Mucosa of descending colon (tissue), 3 donors: ENCODE measurements around the gene PIK3AP1. TPM values are rescaled to one million over a fixed set of nuclear protein-coding genes. Genes with fewer than 3 reads are reported as not detected.
"Not testable (repeated sequence)": the region's sequence is repeated elsewhere in the genome, so short reads cannot be mapped to it uniquely, and the experiment has no call there.

Experiments
- ATAC-seq: fragments of 200-7000 bp; cut with Tn5 transposase; one replicate; pipeline ENCODE4 v1.9.1; 2020; ENCODE audit warnings: mild to moderate bottlenecking, moderate library complexity
- DNase-seq, 3 donors: peaks; one replicate each; pipeline ENCODE4 v3.0.0-alpha.2; 2020
- H3K36me3 ChIP-seq: fragments of 200-600 bp; one replicate; pipeline ENCODE4 v1.8.0; 2021; ENCODE audit warnings: low read depth, mild to moderate bottlenecking
- H3K4me1 ChIP-seq: fragments of 200-600 bp; one replicate; pipeline ENCODE4 v1.8.0; 2021; ENCODE audit warnings: low read depth, mild to moderate bottlenecking
- H3K4me3 ChIP-seq: fragments of 200-600 bp; one replicate; pipeline ENCODE4 v1.8.0; 2021; ENCODE audit warnings: mild to moderate bottlenecking
- H3K9me3 ChIP-seq: fragments of 200-600 bp; one replicate; pipeline ENCODE4 v1.8.0; 2021; ENCODE audit warnings: mild to moderate bottlenecking
- CTCF ChIP-seq: fragments of 200-600 bp; IDR thresholded peaks from one replicate; pipeline ENCODE4 v1.8.0; 2022; ENCODE audit warnings: antibody characterized with exemption, mild to moderate bottlenecking
- intact Hi-C, 2 donors: fragments of 100-400 bp; cut with DNase I in 1 of 2; cut with micrococcal nuclease in 1 of 2; formaldehyde crosslinking; loops; one replicate each; pipeline versions ENCODE4 v1.11.0 to v1.11.1; 2022; cut with DNase I, micrococcal nuclease
- total RNA-seq, 3 donors: library from RNA; stranded (reverse); fragmentation: NEBNext Ultra II Directional in 2 of 3; extraction: Animal tissue kit (Norgen Biotek cat#: 25700) in 2 of 3; gene quantifications; one replicate each; pipeline versions ENCODE4 v1.2.1 to v1.2.4, GENCODE V29; 2021 to 2023
- donor health status: DM: no; HTN: no; CAD: no; lungs with moderate emphysema.
- donor health status: DM: no; HTN: no; CAD: no.
- donor health status: DM: no; HTN: yes; CAD: no.

PIK3AP1 gene
- total RNA-seq, 3 donors from 2014 or later = 10.4 to 19.8 (median 13.2) TPM

DNA sequence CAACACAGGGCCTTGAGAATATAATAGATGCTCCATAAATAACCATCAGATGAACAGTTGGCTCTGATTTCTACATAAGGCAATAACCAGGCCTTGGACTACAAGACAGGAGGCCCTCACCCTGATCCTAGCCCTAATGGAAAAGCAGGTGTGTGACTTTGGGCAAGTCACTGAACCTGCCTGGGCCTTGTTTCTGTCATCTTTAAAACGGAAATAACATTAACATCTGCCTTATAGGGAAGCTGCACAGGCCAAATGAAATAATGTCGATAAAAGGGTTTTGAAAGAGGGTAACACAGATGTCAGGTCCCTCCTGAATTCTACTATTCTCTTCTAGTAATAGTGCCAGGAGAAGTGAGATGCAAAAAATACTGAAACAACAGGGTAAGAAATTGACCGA is 20.7 kb downstream of the PIK3AP1 start:
- Histone ChIP-seq H3K4me1 (no peaks in the 10 kb centered on the region), H3K4me3 (no peak overlapping the region), H3K9me3 (no peaks in the 10 kb centered on the region), H3K36me3 (no peaks in the 10 kb centered on the region)
- ATAC-seq (no peak), DNase-seq (no peak)
- intact Hi-C loops = no loop called here
- TF ChIP-seq CTCF = no peak

DNA sequence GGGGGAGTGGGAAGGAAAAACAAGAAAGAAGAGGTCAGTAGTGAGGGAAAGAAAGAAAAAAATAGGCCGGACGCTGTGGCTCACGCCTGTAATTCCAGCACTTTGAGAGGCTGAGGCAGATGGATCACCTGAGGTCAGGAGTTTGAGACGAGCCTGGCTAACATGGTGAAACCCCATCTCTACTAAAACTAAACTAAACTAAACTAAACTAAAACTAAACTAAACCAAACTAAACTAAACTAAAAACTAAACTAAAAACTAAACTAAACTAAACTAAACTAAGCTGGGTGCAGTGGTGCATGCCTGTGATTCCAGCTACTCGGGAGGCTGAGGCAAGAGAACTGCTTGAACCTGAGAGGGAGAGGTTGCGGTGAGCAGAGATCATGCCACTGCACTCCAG is 22.0 kb downstream of the PIK3AP1 start:
- H3K36me3 ChIP-seq, intact Hi-C loops, H3K9me3 ChIP-seq, ATAC-seq, DNase-seq, H3K4me3 ChIP-seq, H3K4me1 ChIP-seq: not testable (repeated sequence)

- no peak overlapping the region for H3K4me3 ChIP-seq
- ATAC-seq (no peak), DNase-seq (no peak)
- no peak for TF ChIP-seq CTCF
- H3K9me3 ChIP-seq = no peaks in the 10 kb centered on the region
- H3K4me1 ChIP-seq = no peaks in the 10 kb centered on the region
- no peaks in the 10 kb centered on the region for H3K36me3 ChIP-seq
- intact Hi-C loops = no loop called here
Observed at GRCh38 chr10:96697438-96697837, 22.9 kb downstream of the PIK3AP1 start.

DNA sequence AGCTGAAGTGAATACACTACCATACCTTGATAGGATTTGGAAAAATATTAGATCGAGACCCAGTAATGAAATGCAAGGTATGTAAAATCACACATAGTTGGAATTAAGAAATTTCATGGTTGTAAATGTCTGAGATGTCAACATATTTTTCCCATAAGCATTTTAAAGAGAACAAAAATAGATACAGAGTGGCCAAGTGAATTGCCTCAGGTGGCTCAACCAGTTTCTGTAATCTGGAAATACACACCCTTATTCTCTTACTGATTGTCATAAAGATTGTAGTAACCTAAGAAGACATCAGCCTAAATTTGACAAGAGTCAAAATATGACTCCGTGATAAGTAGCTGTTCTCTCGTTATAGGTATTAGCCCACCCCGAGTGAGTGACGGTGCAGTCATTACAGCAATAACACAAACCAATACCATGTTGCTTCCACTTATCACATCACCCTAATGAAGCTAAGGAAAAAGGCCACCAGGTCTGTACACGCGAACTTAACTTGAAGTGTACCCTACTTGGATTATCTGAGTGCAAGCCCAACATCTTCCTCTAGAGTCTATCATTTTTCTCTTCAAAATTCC is 23.4 kb downstream of the PIK3AP1 start:
- no peak for DNase-seq
- Histone ChIP-seq H3K4me1 (no peaks in the 10 kb centered on the region), H3K36me3 (no peaks in the 10 kb centered on the region), H3K4me3 (no peak overlapping the region), H3K9me3 (no peaks in the 10 kb centered on the region)
- ATAC-seq = no peak
- intact Hi-C loops = no loop called here
- TF ChIP-seq CTCF = no peak

DNA sequence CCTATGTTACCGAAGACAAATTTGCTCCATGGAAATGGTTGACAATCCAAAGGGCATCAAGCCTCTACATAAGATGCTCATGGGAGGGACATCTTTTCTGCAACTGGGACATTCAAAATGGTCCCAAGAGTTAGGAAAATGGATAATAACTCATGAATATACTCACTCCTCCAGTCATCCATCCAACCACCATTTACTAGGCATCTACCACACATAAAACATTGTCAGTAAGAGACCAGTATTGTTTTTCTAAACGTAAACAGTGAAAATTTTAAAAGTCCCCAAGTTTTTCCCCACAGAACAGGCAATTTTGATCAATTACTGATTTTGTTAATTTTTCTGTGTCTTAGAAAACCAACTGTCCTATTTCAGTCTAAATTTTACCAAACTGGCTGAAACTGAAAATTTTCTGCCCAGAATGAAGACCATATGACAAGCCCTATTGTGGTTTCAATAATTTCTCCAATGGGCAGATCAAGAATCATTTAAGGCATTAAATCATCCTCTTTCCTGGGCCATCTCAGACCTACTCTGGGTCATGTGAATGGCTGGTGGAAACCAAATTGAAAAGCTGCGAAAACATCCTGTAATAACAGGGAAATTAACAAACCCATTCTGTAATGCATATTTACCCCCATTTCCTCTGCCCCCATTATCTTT is 24.2 kb downstream of the PIK3AP1 start:
- no peaks in the 10 kb centered on the region for H3K9me3 ChIP-seq
- intact Hi-C loops = no loop called here
- no peak for DNase-seq
- TF ChIP-seq CTCF = no peak
- no peaks in the 10 kb centered on the region for H3K36me3 ChIP-seq
- no peaks in the 10 kb centered on the region for H3K4me1 ChIP-seq
- ATAC-seq = no peak
- H3K4me3 ChIP-seq = no peak overlapping the region

GRCh38 chr10:96695366-96695765 is 24.9 kb downstream of the PIK3AP1 start:
- no peak for TF ChIP-seq CTCF
- no peak for DNase-seq
- no peaks in the 10 kb centered on the region for H3K36me3 ChIP-seq

More at GRCh38 chr10:96695366-96695765, 24.9 kb downstream of the PIK3AP1 start:
- H3K9me3 ChIP-seq = no peaks in the 10 kb centered on the region
- no peaks in the 10 kb centered on the region for H3K4me1 ChIP-seq
- no peak for ATAC-seq
- H3K4me3 ChIP-seq = no peak overlapping the region
- intact Hi-C loops = no loop called here
